H1 (cell line): ENCODE measurements around the gene SURF2. TPM values are rescaled to one million over a fixed set of nuclear protein-coding genes. Genes with fewer than 3 reads are reported as not detected.

Source experiments
- CTCF ChIA-PET: fragments of 300-600 bp; sonication (Branson Sonifier 250); formaldehyde crosslinking; loops from one replicate; lab custom pipeline; 2021; ENCODE audit not compliant: partially characterized antibody; lab: Charles Lee
- POLR2A ChIA-PET: fragments of 300-600 bp; sonication (Branson Sonifier 250); formaldehyde crosslinking; loops from one replicate; lab custom pipeline; 2021; ENCODE audit warnings: inconsistent platforms; ENCODE audit not compliant: partially characterized antibody; lab: Charles Lee
- DNase-seq, 2 experiments: peaks; one replicate each; pipeline versions ENCODE4 v3.0.0 to v3.0.0-alpha.2; 2010 to 2022; ENCODE audit warnings: low spot score in 2 of 2, low read depth in 1 of 2, mixed read lengths in 1 of 2
- FAIRE-seq: peaks from 2 replicates; lab custom pipeline; 2011; peaks lifted over from hg19 to GRCh38; lab: Jason Lieb, UNC
- H2AFZ ChIP-seq: 2 replicates; pipeline ENCODE4 v1.8.1; 2012; ENCODE audit warnings: low read length, inconsistent platforms
- H2AK5ac ChIP-seq: 2 replicates; pipeline ENCODE4 v1.6.1; 2013; ENCODE audit warnings: low read depth, low read length
- H2BK120ac ChIP-seq: replicated peaks from 2 replicates; pipeline ENCODE3; 2013; ENCODE audit warnings: low read depth, low read length, inconsistent platforms
- H2BK12ac ChIP-seq: 2 replicates; pipeline ENCODE4 v1.6.1; 2013; ENCODE audit warnings: low read depth, low read length
- H2BK15ac ChIP-seq: 2 replicates; pipeline ENCODE4 v1.6.1; 2013; ENCODE audit warnings: low read length
- H2BK20ac ChIP-seq: 2 replicates; pipeline ENCODE4 v1.6.1; 2013; ENCODE audit warnings: low read length
- H2BK5ac ChIP-seq: 2 replicates; pipeline ENCODE4 v1.6.1; 2013; ENCODE audit warnings: low read depth, low read length
- H3K14ac ChIP-seq: 2 replicates; pipeline ENCODE4 v1.6.1; 2013; ENCODE audit warnings: inconsistent platforms; ENCODE audit not compliant: insufficient read length
- H3K18ac ChIP-seq: 2 replicates; pipeline ENCODE4 v1.6.1; 2013; ENCODE audit warnings: low read length; ENCODE audit errors: extremely low read depth
- H3K23ac ChIP-seq: 2 replicates; pipeline ENCODE4 v1.6.1; 2013; ENCODE audit warnings: inconsistent platforms; ENCODE audit not compliant: insufficient read length
- H3K23me2 ChIP-seq: 2 replicates; pipeline ENCODE4 v1.6.1; 2013; ENCODE audit warnings: low read depth, low read length
- H3K27ac ChIP-seq: 2 replicates; pipeline ENCODE4 v1.6.1; 2011; ENCODE audit warnings: low read depth, low read length, inconsistent platforms
- H3K27me3 ChIP-seq, 4 experiments: replicated peaks in 1 of 4; 1 replicate in 1 of 4; 2 replicates in 3 of 4; pipeline versions ENCODE4 v1.6.1 to v1.8.1; 2011 to 2013; ENCODE audit warnings: low read length in 3 of 4, mild to moderate bottlenecking in 3 of 4, inconsistent platforms in 2 of 4, mixed read lengths in 2 of 4, moderate library complexity in 1 of 4; ENCODE audit not compliant: control insufficient read depth in 3 of 4, insufficient read depth in 3 of 4; ENCODE audit errors: extremely low read depth in 1 of 4
- H3K36me3 ChIP-seq, 4 experiments: 2 replicates each; pipeline versions ENCODE4 v1.6.1 to v1.8.1; 2011 to 2013; ENCODE audit warnings: mild to moderate bottlenecking in 4 of 4, low read length in 3 of 4, moderate library complexity in 2 of 4, control low read depth in 1 of 4, inconsistent platforms in 1 of 4; ENCODE audit not compliant: insufficient read depth in 4 of 4, control insufficient read depth in 2 of 4
- H3K4ac ChIP-seq: replicated peaks from 2 replicates; pipeline ENCODE3; 2013; ENCODE audit warnings: low read length, low read depth, mixed read lengths, inconsistent platforms; ENCODE audit not compliant: insufficient read length
- H3K4me1 ChIP-seq, 4 experiments: replicated peaks in 1 of 4; 1 replicate in 1 of 4; 2 replicates in 3 of 4; pipeline versions ENCODE4 v1.6.1 to v1.8.1; 2011 to 2013; ENCODE audit warnings: low read length in 3 of 4, inconsistent platforms in 2 of 4, mixed read lengths in 1 of 4; ENCODE audit not compliant: insufficient read depth in 4 of 4, control insufficient read depth in 3 of 4
- H3K4me2 ChIP-seq, 2 experiments: 2 replicates each; pipeline versions ENCODE4 v1.6.1 to v1.8.1; 2011 to 2013; ENCODE audit warnings: low read depth in 2 of 2, low read length in 2 of 2, control low read depth in 1 of 2, inconsistent platforms in 1 of 2, mild to moderate bottlenecking in 1 of 2; ENCODE audit not compliant: insufficient read depth in 1 of 2
- H3K4me3 ChIP-seq, 4 experiments: fragments of 200-600, 300-600 bp in 1 of 4; sonication (generic), shearing (Covaris generic), sonication (Bioruptor Twin) in 1 of 4; 2 replicates each; pipeline versions ENCODE4 v1.5.1 to v1.8.1; 2011 to 2016; ENCODE audit warnings: low read length in 4 of 4, low read depth in 3 of 4, control low read depth in 2 of 4, inconsistent platforms in 2 of 4, mild to moderate bottlenecking in 2 of 4, mixed read lengths in 1 of 4, moderate library complexity in 1 of 4; ENCODE audit not compliant: insufficient read depth in 2 of 4; ENCODE audit errors: extremely low read depth in 1 of 4
- H3K56ac ChIP-seq: replicated peaks from 2 replicates; pipeline ENCODE3; 2013; ENCODE audit warnings: low read depth, mild to moderate bottlenecking, mixed read lengths, low read length, inconsistent platforms; ENCODE audit not compliant: insufficient read length
- H3K79me1 ChIP-seq: 2 replicates; pipeline ENCODE4 v1.6.1; 2013; ENCODE audit warnings: low read depth, low read length, control low read depth
- H3K79me2 ChIP-seq, 2 experiments: 2 replicates each; pipeline versions ENCODE4 v1.6.1 to v1.8.1; 2012 to 2013; ENCODE audit warnings: low read length in 2 of 2, mild to moderate bottlenecking in 2 of 2, inconsistent platforms in 1 of 2; ENCODE audit not compliant: insufficient read depth in 2 of 2, control insufficient read depth in 1 of 2
- H3K9ac ChIP-seq, 4 experiments: replicated peaks in 1 of 4; 1 replicate in 1 of 4; 2 replicates in 3 of 4; pipeline versions ENCODE4 v1.6.1 to v1.8.1; 2011 to 2013; ENCODE audit warnings: low read depth in 3 of 4, low read length in 3 of 4, control low read depth in 2 of 4, mild to moderate bottlenecking in 2 of 4, moderate library complexity in 2 of 4, inconsistent platforms in 1 of 4; ENCODE audit errors: extremely low read depth in 1 of 4
- H3K9me3 ChIP-seq, 2 experiments: 2 replicates each; pipeline versions ENCODE4 v1.6.1 to v1.8.1; 2012 to 2013; ENCODE audit warnings: mild to moderate bottlenecking in 2 of 2, moderate library complexity in 2 of 2, control low read depth in 1 of 2, inconsistent platforms in 1 of 2, low read depth in 1 of 2, low read length in 1 of 2, mixed read lengths in 1 of 2; ENCODE audit not compliant: insufficient read depth in 2 of 2
- H4K20me1 ChIP-seq, 2 experiments: replicated peaks in 1 of 2; 2 replicates each; pipeline versions ENCODE3 to v1.8.1; 2011 to 2013; ENCODE audit warnings: inconsistent platforms in 2 of 2, low read length in 2 of 2, mild to moderate bottlenecking in 1 of 2; ENCODE audit not compliant: insufficient read depth in 2 of 2, control insufficient read depth in 1 of 2
- H4K5ac ChIP-seq: 2 replicates; pipeline ENCODE4 v1.6.1; 2013; ENCODE audit warnings: low read length, low read depth, mixed read lengths, inconsistent platforms; ENCODE audit not compliant: insufficient read length
- H4K8ac ChIP-seq: 2 replicates; pipeline ENCODE4 v1.8.0; 2013; ENCODE audit warnings: mild to moderate bottlenecking, moderate library complexity, low read length, inconsistent platforms; ENCODE audit not compliant: insufficient read depth; ENCODE audit errors: extremely low read depth
- H4K91ac ChIP-seq: replicated peaks from 2 replicates; pipeline ENCODE3; 2013; ENCODE audit warnings: low read length, mixed read lengths, inconsistent platforms; ENCODE audit not compliant: insufficient read length
- CBX5 ChIP-seq: fragments of 300-800, 300-1000 bp; sonication (generic); IDR thresholded peaks from 2 replicates; pipeline ENCODE4 v1.7.1; 2016; ENCODE audit warnings: antibody characterized with exemption, low read length, low read depth
- POLR2AphosphoS5 ChIP-seq: IDR thresholded peaks from 2 replicates; pipeline ENCODE4 v1.6.1; 2011; ENCODE audit warnings: low read depth, low read length
- RAD21 ChIP-seq, 2 experiments: IDR thresholded peaks in 1 of 2; conservative IDR thresholded peaks in 1 of 2; 2 replicates each; pipeline ENCODE4 v1.6.1; 2011; ENCODE audit warnings: low read depth in 2 of 2, low read length in 2 of 2, improper control_type of control experiment in 1 of 2, inconsistent platforms in 1 of 2, mild to moderate bottlenecking in 1 of 2, moderate library complexity in 1 of 2
- RBBP5 ChIP-seq: IDR thresholded peaks from 2 replicates; pipeline ENCODE4 v1.7.1; 2012; ENCODE audit warnings: low read depth, mild to moderate bottlenecking, inconsistent platforms, low read length, moderate library complexity, borderline replicate concordance
- WGBS, 2 experiments: shearing (Covaris generic) in 1 of 2; methylation state at CpG; one replicate each; pipeline versions ENCODE4 v1.1.6 to v1.1.7; 2013 to 2015; ENCODE audit warnings: low lambda C conversion rate in 2 of 2, mixed read lengths in 2 of 2, inconsistent platforms in 1 of 2, low coverage in 1 of 2, missing lambda C conversion rate in 1 of 2; ENCODE audit not compliant: insufficient replicate concordance in 2 of 2, insufficient coverage in 1 of 2, insufficient read length in 1 of 2; ENCODE audit errors: extremely low coverage in 1 of 2, missing lambda C conversion rate in 1 of 2; 5-methylcytosine and 5-hydroxymethylcytosine counted together
- polyA plus RNA-seq, 7 experiments: library from polyadenylated mRNA; depleted of rRNA in 3 of 7; stranded (reverse) in 5 of 7; unstranded in 2 of 7; fragments of >200 nt in 5 of 7; fragments of 200-250 nt in 2 of 7; gene quantifications; 1 replicate in 5 of 7; 2 replicates in 1 of 7; 4 replicates in 1 of 7; pipeline versions ENCODE4 v1.2.1 to v1.2.3, GENCODE V29; 2011 to 2013; ENCODE audit warnings: missing spikeins in 2 of 7, mixed read lengths in 2 of 7
- total RNA-seq: library from RNA; stranded (reverse); fragmentation: NEBNext Ultra II Directional; extraction: Animal tissue kit (Norgen Biotek cat#: 25700); gene quantifications from 2 replicates; pipeline ENCODE4 v1.2.1, GENCODE V29; 2021

The SURF2 gene
- total and polyA plus RNA-seq, 2 of the 8 experiments (the other 6 are each of a cell fraction or from before 2014, with no cell fraction given), result 36.6 to 37.7 TPM

DNA sequence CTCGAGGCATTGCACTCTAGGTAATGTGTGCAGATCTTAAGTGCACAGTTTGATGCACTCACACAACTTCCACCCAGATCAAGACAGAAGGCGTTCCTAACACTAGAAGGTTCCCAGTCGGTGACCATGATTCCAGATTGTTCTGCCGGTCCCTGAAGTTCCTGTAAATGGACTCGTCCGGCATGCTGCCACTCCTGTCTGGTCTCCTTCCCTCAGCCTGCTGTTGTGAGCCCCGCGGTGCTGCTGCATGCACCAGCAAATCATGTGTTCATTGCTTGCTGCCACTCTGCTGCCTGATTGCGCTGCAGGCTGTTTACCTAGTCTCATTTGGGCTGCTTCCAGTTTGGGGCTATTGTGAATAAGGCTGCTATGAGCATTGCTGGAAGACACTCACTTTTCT is 31.3 kb downstream of the SURF2 start:
- Histone ChIP-seq H2AFZ (no peak overlapping the region; the same call in 1 of the 2 replicates), H4K20me1 (peaks cover 0 to 10% of the 10 kb centered on the region in 2 experiments), H2BK20ac (no peak overlapping the region), H3K56ac (no peak overlapping the region), H3K23ac (no peak overlapping the region), H2BK12ac (no peak overlapping the region), H3K79me2 (no peaks in the 10 kb centered on the region), H3K79me1 (no peaks in the 10 kb centered on the region), H3K4me3 (no peak overlapping the region), H3K27me3 (peaks cover 0 to 2% (median 0%) of the 10 kb centered on the region in 4 experiments; a peak in 2 of 7 replicates), H2BK120ac (no peak overlapping the region), H3K14ac (no peak overlapping the region), H3K4me2 (no peak overlapping the region), H2BK5ac (no peak overlapping the region), H3K9me3 (peaks cover 4 to 11% of the 10 kb centered on the region in 2 experiments; a peak in 3 of 4 replicates), H2BK15ac (no peak overlapping the region), H2AK5ac (no peak overlapping the region), H3K36me3 (no peaks in the 10 kb centered on the region; a peak in 1 of 8 replicates), H3K23me2 (peaks cover 13% of the 10 kb centered on the region; the same call in 1 of the 2 replicates), H4K91ac (no peak overlapping the region), H3K27ac (no peak overlapping the region), H3K4me1 (no peaks in the 10 kb centered on the region; a peak in 1 of 7 replicates), H4K5ac (no peak overlapping the region), H3K4ac (no peak overlapping the region), H3K9ac (no peak overlapping the region), H3K18ac (no peak overlapping the region), H4K8ac (no peak overlapping the region)
- 88% methylated on average over 9 of the region's 9 CpGs; no CpG with 5 or more reads in 1 of the 2 experiments for WGBS, 2 experiments
- ChIA-PET POLR2A (interaction anchor here (0.6 to 2.6 kb wide), 4 partner anchors 9 to 233 kb away, joined by 3 to 11 read pairs (median 6); no protein-coding TSS in a partner anchor), CTCF (interaction anchor here (1.1 to 4.7 kb wide), 5 partner anchors 9 to 28 kb away, joined by 3 to 52 read pairs (median 5); no protein-coding TSS in a partner anchor)
- FAIRE-seq (no peak), DNase-seq (no peak)
- no peak for TF ChIP-seq RAD21 (IDR thresholded peaks at IDR 0.05 in 1 of 2, conservative IDR thresholded peaks at IDR 0.05 in 1 of 2; ENCODE audit: low read depth in 2 of 2, low read length in 2 of 2)
- TF ChIP-seq POLR2AphosphoS5, result no peak
- no peak for TF ChIP-seq CBX5
- no peak for TF ChIP-seq RBBP5
